Epithelial cell of prostate (primary cell): ENCODE results near the gene RBM20.
"Not testable (repeated sequence)": the region's sequence is repeated elsewhere in the genome, so short reads cannot be mapped to it uniquely, and the experiment has no call there.

Experiments used
- DNase-seq: peaks from one replicate; pipeline ENCODE4 v3.0.0-alpha.2; 2011; ENCODE audit warnings: low read depth, low spot score
- H3K27ac ChIP-seq: fragments of 450-650 bp; 2 replicates; pipeline ENCODE4 v1.5.1; 2017; ENCODE audit warnings: mild to moderate bottlenecking

Gene RBM20

GRCh38 chr10:110724116-110724921, 80.2 kb downstream of the RBM20 start:
- H3K27ac ChIP-seq: no peak overlapping the region
- no peak for DNase-seq

GRCh38 chr10:110724937-110725336, 80.8 kb downstream of the RBM20 start:
- no peak overlapping the region for H3K27ac ChIP-seq
- DNase-seq: no peak

- DNase-seq: no peak
Measured at GRCh38 chr10:110725801-110726630, 81.9 kb downstream of the RBM20 start.

GRCh38 chr10:110727785-110728184, 83.6 kb downstream of the RBM20 start:
- not testable (repeated sequence) for H3K27ac ChIP-seq, DNase-seq

More at GRCh38 chr10:110725801-110726630, 81.9 kb downstream of the RBM20 start:
- no peak overlapping the region for H3K27ac ChIP-seq

- H3K27ac ChIP-seq: no peak overlapping the region
- no peak for DNase-seq
Measured at GRCh38 chr10:110730345-110731050, 86.4 kb downstream of the RBM20 start.

GRCh38 chr10:110733218-110733952, 89.2 kb downstream of the RBM20 start:
- H3K27ac ChIP-seq: no peak overlapping the region
- DNase-seq: no peak

GRCh38 chr10:110735620-110736027, 91.5 kb downstream of the RBM20 start:
- no peak overlapping the region for H3K27ac ChIP-seq
- DNase-seq: no peak

- DNase-seq: no peak
Measured at GRCh38 chr10:110737886-110738634, 93.9 kb downstream of the RBM20 start.

GRCh38 chr10:110739811-110740271, 95.7 kb downstream of the RBM20 start:
- H3K27ac ChIP-seq: no peak overlapping the region
- DNase-seq: no peak

More at GRCh38 chr10:110737886-110738634, 93.9 kb downstream of the RBM20 start:
- no peak overlapping the region for H3K27ac ChIP-seq

- no peak overlapping the region for H3K27ac ChIP-seq
Measured at GRCh38 chr10:110742801-110743200, 98.7 kb downstream of the RBM20 start.

GRCh38 chr10:110744782-110745181, 100.6 kb downstream of the RBM20 start:
- H3K27ac ChIP-seq: no peak overlapping the region
- no peak for DNase-seq

More at GRCh38 chr10:110742801-110743200, 98.7 kb downstream of the RBM20 start:
- DNase-seq: no peak

GRCh38 chr10:110746254-110746826, 102.2 kb downstream of the RBM20 start:
- peak; percentile 53 for DNase-seq
- peak overlapping the region; percentile 12 for H3K27ac ChIP-seq

- no peak overlapping the region for H3K27ac ChIP-seq
- DNase-seq: no peak
Measured at GRCh38 chr10:110746969-110747608, 103.0 kb downstream of the RBM20 start.

- DNase-seq: no peak
- H3K27ac ChIP-seq: no peak overlapping the region
Measured at GRCh38 chr10:110747609-110748464, 103.7 kb downstream of the RBM20 start.

GRCh38 chr10:110748970-110749369, 104.8 kb downstream of the RBM20 start:
- no peak for DNase-seq
- H3K27ac ChIP-seq: no peak overlapping the region

- no peak for DNase-seq
- no peak overlapping the region for H3K27ac ChIP-seq
Measured at GRCh38 chr10:110750931-110751330, 106.8 kb downstream of the RBM20 start.

GRCh38 chr10:110751850-110752249, 107.7 kb downstream of the RBM20 start:
- DNase-seq: no peak
- no peak overlapping the region for H3K27ac ChIP-seq
